Gastrocnemius medialis (tissue), 4 donors: ENCODE data around the gene KRTAP12-1. TPM values are rescaled to one million over a fixed set of nuclear protein-coding genes. Genes with fewer than 3 reads are reported as not detected.
"Not testable (repeated sequence)": the region's sequence is repeated elsewhere in the genome, so short reads cannot be mapped to it uniquely, and the experiment has no call there.

Experiments used
- ATAC-seq, 2 donors: fragments of 150-250 bp; one replicate each; pipeline ENCODE4 v1.9.1; 2016
- DNase-seq, 2 donors: peaks; one replicate each; pipeline ENCODE4 v3.0.0-alpha.2; 2019
- H3K27ac ChIP-seq, 4 donors: fragments of 200-600 bp; sonication (generic); 1 replicate in 1 of 4; 2 replicates in 3 of 4; pipeline ENCODE4 v1.5.1; 2016 to 2018; ENCODE audit warnings: mild to moderate bottlenecking in 2 of 4, moderate library complexity in 1 of 4
- H3K27me3 ChIP-seq, 3 donors: fragments of 200-600 bp; sonication (generic) in 2 of 3; 1 replicate in 1 of 3; 2 replicates in 2 of 3; pipeline versions ENCODE4 v1.5.1 to v1.6.0; 2016 to 2019; ENCODE audit warnings: mild to moderate bottlenecking in 1 of 3, moderate library complexity in 1 of 3
- H3K36me3 ChIP-seq, 2 donors: fragments of 200-600 bp; sonication (generic) in 1 of 2; one replicate each; pipeline ENCODE4 v1.5.1; 2017 to 2018
- H3K4me1 ChIP-seq, 2 donors: fragments of 200-600 bp; sonication (generic) in 1 of 2; one replicate each; pipeline ENCODE4 v1.5.1; 2016 to 2017; ENCODE audit warnings: mild to moderate bottlenecking in 2 of 2
- H3K4me3 ChIP-seq, 4 donors: fragments of 200-600 bp; sonication (generic) in 3 of 4; 1 replicate in 1 of 4; 2 replicates in 3 of 4; pipeline ENCODE4 v1.5.1; 2016 to 2019; ENCODE audit warnings: mild to moderate bottlenecking in 2 of 4
- H3K9me3 ChIP-seq, 3 donors: fragments of 200-600 bp; sonication (generic) in 2 of 3; 1 replicate in 1 of 3; 2 replicates in 2 of 3; pipeline ENCODE4 v1.5.1; 2016 to 2019
- POLR2A ChIP-seq, 2 donors: fragments of 450-650 bp; IDR thresholded peaks; one replicate each; pipeline ENCODE4 v1.6.1; 2017; ENCODE audit warnings: antibody characterized with exemption in 2 of 2, mild to moderate bottlenecking in 2 of 2, moderate library complexity in 2 of 2
- in situ Hi-C, 4 donors: fragments of 200-750 bp; cut with MboI; loops; one replicate each; pipeline versions ENCODE4 v1.15.0 to v1.8.0; 2017; ENCODE audit warnings: low sequenced_read_pairs in 4 of 4
- intact Hi-C: fragments of 100-400 bp; cut with DNase I; formaldehyde crosslinking; loops from one replicate; pipeline ENCODE4 v1.15.1; 2023; ENCODE audit warnings: low total_unique reads
- total RNA-seq, 4 donors: library from RNA; depleted of rRNA; stranded (reverse); fragments of >200 nt; gene quantifications; one replicate each; pipeline versions ENCODE4 v1.1.0 to v1.2.3, GENCODE V29; 2016
- TF ChIP-seq, protein P1 (sequence below), 5 experiments: fragments of 450-650 bp in 3 of 5; fragments of 200-600 bp in 2 of 5; sonication (generic) in 2 of 5; IDR thresholded peaks in 4 of 5; conservative IDR thresholded peaks in 1 of 5; 1 replicate in 4 of 5; 2 replicates in 1 of 5; pipeline ENCODE4 v1.5.1; 2016 to 2019; ENCODE audit warnings: antibody characterized with exemption in 5 of 5, mild to moderate bottlenecking in 3 of 5, moderate library complexity in 3 of 5

KRTAP12-1 gene
- total RNA-seq, 4 donors from 2014 or later: not detected

DNA sequence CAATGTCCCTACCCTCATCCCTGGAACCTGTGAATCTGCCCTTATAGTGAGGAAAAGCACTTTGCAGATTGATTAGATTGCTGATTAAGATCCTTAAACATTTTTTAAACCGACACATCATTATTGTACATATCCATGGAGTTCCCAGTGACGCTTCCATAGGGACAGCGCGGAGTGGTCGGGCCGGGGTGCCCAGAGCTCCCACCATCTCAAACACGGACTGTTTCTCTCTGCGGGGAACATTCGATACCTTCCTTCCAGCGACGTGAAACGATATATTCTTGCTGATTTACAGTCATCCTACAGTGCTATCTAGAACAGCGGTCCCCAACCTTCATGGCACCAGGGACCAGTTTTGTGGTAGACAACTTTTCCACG is 19.0 kb upstream of the KRTAP12-1 start:
- Histone ChIP-seq H3K36me3 (no peaks in the 10 kb centered on the region), H3K27me3 (peaks cover 44 to 79% (median 74%) of the 10 kb centered on the region in 3 donors), H3K9me3 (no peaks in the 10 kb centered on the region), H3K27ac (no peak overlapping the region), H3K4me3 (no peak overlapping the region), H3K4me1 (no peaks in the 10 kb centered on the region)
- no peak for DNase-seq
- intact Hi-C loops: no loop called here
- ATAC-seq: no peak
- TF ChIP-seq POLR2A (IDR thresholded peaks at IDR 0.05): no peak
- TF ChIP-seq, protein P1, sequence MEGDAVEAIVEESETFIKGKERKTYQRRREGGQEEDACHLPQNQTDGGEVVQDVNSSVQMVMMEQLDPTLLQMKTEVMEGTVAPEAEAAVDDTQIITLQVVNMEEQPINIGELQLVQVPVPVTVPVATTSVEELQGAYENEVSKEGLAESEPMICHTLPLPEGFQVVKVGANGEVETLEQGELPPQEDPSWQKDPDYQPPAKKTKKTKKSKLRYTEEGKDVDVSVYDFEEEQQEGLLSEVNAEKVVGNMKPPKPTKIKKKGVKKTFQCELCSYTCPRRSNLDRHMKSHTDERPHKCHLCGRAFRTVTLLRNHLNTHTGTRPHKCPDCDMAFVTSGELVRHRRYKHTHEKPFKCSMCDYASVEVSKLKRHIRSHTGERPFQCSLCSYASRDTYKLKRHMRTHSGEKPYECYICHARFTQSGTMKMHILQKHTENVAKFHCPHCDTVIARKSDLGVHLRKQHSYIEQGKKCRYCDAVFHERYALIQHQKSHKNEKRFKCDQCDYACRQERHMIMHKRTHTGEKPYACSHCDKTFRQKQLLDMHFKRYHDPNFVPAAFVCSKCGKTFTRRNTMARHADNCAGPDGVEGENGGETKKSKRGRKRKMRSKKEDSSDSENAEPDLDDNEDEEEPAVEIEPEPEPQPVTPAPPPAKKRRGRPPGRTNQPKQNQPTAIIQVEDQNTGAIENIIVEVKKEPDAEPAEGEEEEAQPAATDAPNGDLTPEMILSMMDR (IDR thresholded peaks at IDR 0.05 in 4 of 5, conservative IDR thresholded peaks at IDR 0.05 in 1 of 5): no peak
- in situ Hi-C loops: no loop called here

DNA sequence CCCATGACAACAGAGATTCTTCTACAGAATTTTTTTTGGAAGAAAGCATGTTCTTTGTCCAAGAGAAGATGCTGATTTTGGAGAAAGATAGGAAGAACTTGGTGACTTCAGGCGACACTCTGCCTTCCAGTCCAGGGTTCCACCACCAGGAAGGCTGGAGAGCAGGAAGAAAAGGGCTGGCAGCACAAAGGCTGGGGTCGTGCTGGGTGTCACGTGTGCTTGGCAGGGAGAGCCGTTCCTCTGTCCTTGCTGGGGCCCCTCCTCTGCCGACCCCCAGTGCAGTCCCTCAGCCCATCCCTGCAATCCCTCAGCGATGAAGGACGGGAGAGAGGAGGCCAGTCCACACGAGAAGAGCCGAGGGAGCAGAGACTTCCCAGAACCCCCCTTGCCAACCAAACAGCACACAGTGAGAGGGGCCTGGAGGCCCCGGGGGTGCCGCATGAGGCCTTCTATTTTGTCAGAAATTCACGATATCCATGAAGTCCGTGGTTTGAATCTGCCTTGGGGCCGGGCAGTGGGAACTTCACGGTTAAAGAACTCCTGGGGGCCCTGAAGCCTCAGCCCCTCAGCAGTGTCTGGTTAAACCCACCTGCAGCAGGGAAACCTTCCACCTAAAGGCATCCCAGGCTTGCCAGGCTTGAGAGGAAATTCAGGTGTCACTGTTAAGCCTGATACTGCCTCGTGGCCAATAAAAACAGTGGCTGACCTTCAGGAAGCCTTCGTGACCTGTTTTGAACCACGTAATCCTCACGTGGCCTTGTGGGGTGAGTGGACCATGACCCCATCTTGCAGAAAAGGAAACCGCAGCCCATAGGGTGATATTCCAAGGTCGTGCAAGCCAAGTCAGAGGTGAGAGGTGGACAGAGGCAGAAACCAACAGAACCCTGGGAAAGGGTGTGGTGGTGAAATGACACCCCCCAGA is 18.4 kb upstream of the KRTAP12-1 start:
- in situ Hi-C loops: no loop called here
- H3K36me3 ChIP-seq: no peaks in the 10 kb centered on the region
- H3K4me1 ChIP-seq: no peaks in the 10 kb centered on the region
- intact Hi-C loops: no loop called here
- H3K27ac ChIP-seq: no peak overlapping the region
- peaks cover 44 to 76% (median 72%) of the 10 kb centered on the region in 3 donors for H3K27me3 ChIP-seq
- no peak overlapping the region for H3K4me3 ChIP-seq
- TF ChIP-seq, protein P1 (IDR thresholded peaks at IDR 0.05 in 4 of 5, conservative IDR thresholded peaks at IDR 0.05 in 1 of 5): no peak
- no peak for TF ChIP-seq POLR2A (IDR thresholded peaks at IDR 0.05)
- no peaks in the 10 kb centered on the region for H3K9me3 ChIP-seq
- ATAC-seq: no peak
- no peak for DNase-seq

DNA sequence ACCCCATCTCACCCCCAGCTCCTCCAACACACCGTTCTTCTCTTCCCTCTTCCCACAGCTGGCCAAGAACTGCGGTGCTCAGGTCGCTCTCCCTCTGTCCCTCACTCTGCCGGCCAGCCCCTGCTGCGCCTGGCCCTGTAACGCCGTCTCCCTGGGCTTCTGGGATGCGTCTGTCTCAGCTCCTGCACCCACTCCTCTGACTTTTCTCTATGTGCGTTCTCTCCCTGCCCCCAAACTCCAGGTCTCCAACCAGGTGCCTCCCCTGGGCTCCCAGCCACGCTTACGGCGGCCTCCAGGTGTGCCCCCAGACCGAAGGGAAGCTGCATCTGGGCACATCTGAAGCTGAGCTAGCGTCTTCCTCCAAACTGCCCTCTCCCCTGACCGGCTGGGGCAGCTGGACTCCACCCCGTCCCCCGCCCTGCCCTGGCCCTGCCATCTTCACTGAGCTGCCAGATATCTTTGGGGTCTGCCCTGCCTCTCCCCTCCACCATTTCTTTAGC is 17.6 kb upstream of the KRTAP12-1 start:
- no peak overlapping the region for H3K4me3 ChIP-seq
- no peaks in the 10 kb centered on the region for H3K4me1 ChIP-seq
- no peak for DNase-seq
- no peaks in the 10 kb centered on the region for H3K36me3 ChIP-seq
- H3K27me3 ChIP-seq: peaks cover 44 to 73% (median 69%) of the 10 kb centered on the region in 3 donors
- TF ChIP-seq, protein P1 (IDR thresholded peaks at IDR 0.05 in 4 of 5, conservative IDR thresholded peaks at IDR 0.05 in 1 of 5): no peak
- TF ChIP-seq POLR2A (IDR thresholded peaks at IDR 0.05): no peak
- in situ Hi-C loops (no loop called here), intact Hi-C loops (no loop called here)
- no peak for ATAC-seq
- H3K27ac ChIP-seq: no peak overlapping the region
- H3K9me3 ChIP-seq: no peaks in the 10 kb centered on the region

DNA sequence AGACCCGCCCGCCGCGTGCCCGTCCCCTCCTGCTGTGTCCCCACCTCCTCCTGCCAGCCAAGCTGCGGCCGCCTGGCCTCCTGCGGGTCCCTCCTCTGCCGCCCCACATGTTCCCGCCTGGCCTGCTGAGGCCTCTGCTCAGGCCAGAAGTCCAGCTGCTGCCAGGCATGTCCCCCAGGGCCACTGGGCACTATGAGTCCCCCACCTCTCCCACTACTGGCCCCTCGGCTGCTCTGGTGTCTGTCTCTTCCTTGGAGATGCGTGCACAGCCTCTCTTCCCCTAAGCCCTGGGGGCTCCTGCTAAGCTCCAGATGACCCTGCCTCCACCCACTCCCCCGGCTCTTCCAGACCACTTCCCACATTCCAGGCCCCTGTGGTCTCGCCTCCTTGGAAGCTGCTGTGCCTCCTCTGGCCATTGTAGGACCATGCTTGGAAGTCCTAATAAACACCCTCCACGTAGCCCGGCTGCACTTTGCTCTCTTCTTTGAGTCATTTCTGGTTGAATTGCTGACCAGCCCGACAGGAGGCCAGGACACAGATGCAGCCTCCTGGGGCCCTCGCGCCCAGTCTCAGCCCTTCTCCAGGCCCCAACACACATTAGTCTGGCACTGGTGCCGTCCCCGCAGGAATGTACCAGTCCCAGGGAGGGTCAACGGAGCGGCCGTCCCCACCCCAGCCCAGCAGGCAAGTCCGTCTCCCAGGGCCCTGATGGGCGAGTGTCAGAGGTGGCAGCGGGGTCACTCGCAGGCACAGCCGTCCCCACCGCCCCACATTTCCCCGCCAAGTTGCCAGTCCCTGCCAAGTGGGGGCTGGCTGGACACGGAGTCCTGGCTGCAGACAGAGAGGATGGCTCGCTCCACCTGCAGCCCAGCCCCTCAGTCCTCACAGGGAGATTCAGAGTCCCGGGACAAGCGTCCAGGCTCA is 16.1 kb upstream of the KRTAP12-1 start:
- Histone ChIP-seq H3K27me3 (peaks cover 31 to 58% (median 54%) of the 10 kb centered on the region in 3 donors), H3K36me3 (no peaks in the 10 kb centered on the region), H3K4me1 (no peaks in the 10 kb centered on the region), H3K27ac (no peak overlapping the region), H3K9me3 (peaks cover 0 to 11% (median 2%) of the 10 kb centered on the region in 3 donors), H3K4me3 (no peak overlapping the region)
- DNase-seq (no peak), ATAC-seq (no peak)
- intact Hi-C loops (no loop called here), in situ Hi-C loops (no loop called here)
- TF ChIP-seq POLR2A (IDR thresholded peaks at IDR 0.05): no peak
- TF ChIP-seq, protein P1 (IDR thresholded peaks at IDR 0.05 in 4 of 5, conservative IDR thresholded peaks at IDR 0.05 in 1 of 5): no peak

DNA sequence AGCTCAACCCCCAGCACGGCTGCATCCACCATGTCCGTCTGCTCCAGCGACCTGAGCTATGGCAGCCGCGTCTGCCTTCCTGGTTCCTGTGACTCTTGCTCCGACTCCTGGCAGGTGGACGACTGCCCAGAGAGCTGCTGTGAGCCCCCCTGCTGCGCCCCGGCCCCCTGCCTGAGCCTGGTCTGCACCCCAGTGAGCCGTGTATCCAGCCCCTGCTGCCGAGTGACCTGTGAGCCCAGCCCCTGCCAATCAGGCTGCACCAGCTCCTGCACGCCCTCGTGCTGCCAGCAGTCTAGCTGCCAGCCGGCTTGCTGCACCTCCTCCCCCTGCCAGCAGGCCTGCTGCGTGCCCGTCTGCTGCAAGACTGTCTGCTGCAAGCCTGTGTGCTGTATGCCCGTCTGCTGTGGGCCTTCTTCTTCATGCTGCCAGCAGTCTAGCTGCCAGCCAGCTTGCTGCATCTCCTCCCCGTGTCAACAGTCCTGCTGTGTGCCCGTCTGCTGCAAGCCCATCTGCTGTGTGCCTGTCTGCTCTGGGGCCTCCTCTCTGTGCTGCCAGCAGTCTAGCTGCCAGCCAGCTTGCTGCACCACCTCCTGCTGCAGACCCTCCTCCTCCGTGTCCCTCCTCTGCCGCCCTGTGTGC is 15.3 kb upstream of the KRTAP12-1 start, which contains the start of gene KRTAP10-12:
Gene KRTAP10-12, plus strand, starts transcription at position 1 of the 639 bp plus-strand sequence. Its CDS starts 30 bp downstream, at position 31.
- H3K27ac ChIP-seq, H3K4me3 ChIP-seq, H3K36me3 ChIP-seq, in situ Hi-C loops, DNase-seq, ATAC-seq, intact Hi-C loops, H3K4me1 ChIP-seq: not testable (repeated sequence)
- H3K9me3 ChIP-seq: peaks cover 0 to 15% (median 4%) of the 10 kb centered on the region in 3 donors
- H3K27me3 ChIP-seq: peaks cover 26 to 50% (median 46%) of the 10 kb centered on the region in 3 donors
